ENCODE results near the gene IZUMO4.

The IZUMO4 gene

GRCh38 chr19:2047449-2048103 lies 49.1 kb upstream of the IZUMO4 start:
- TF ChIP-seq ZFP3 (CRISPR knock-in tag; IDR thresholded peaks at IDR 0.05), result peak; percentile 20; the same call in 1 of the 2 replicates
- TF ChIP-seq CREB5 (CRISPR knock-in tag; IDR thresholded peaks at IDR 0.05; ENCODE audit: low read depth), result no peak
- ATAC-seq, result no peak

- ATAC-seq, result no peak
- TF ChIP-seq CSDC2 (CRISPR knock-in tag; IDR thresholded peaks at IDR 0.05) (no peak), TCF4 (CRISPR knock-in tag; IDR thresholded peaks at IDR 0.05; ENCODE audit: borderline replicate concordance) (no peak), CREB5 (CRISPR knock-in tag; IDR thresholded peaks at IDR 0.05; ENCODE audit: low read depth) (no peak), ZNF70 (CRISPR knock-in tag; IDR thresholded peaks at IDR 0.05) (no peak), ISL1 (CRISPR knock-in tag; IDR thresholded peaks at IDR 0.05) (no peak), TOX (CRISPR knock-in tag; IDR thresholded peaks at IDR 0.05; ENCODE audit: borderline replicate concordance) (no peak), ZNF565 (CRISPR knock-in tag; conservative IDR thresholded peaks at IDR 0.05; ENCODE audit: low read depth) (no peak), RARB (CRISPR knock-in tag; IDR thresholded peaks at IDR 0.05) (no peak), CSRNP3 (CRISPR knock-in tag; IDR thresholded peaks at IDR 0.05) (no peak), GLIS3 (CRISPR knock-in tag; IDR thresholded peaks at IDR 0.05) (no peak), PPARA (CRISPR knock-in tag; IDR thresholded peaks at IDR 0.05; ENCODE audit: borderline replicate concordance) (no peak), ZFP3 (CRISPR knock-in tag; IDR thresholded peaks at IDR 0.05) (no peak)
Measured at GRCh38 chr19:2048104-2048958, 48.4 kb upstream of the IZUMO4 start.

- ATAC-seq, result no peak; the same call in none of the 3 replicates
Measured at GRCh38 chr19:2048959-2049740, 47.6 kb upstream of the IZUMO4 start.

GRCh38 chr19:2049741-2050348 lies 46.9 kb upstream of the IZUMO4 start:
- no peak for TF ChIP-seq CREB5 (CRISPR knock-in tag; IDR thresholded peaks at IDR 0.05; ENCODE audit: low read depth)
- TF ChIP-seq TSHZ2 (CRISPR knock-in tag; IDR thresholded peaks at IDR 0.05), result no peak
- no peak for TF ChIP-seq ZNF565 (CRISPR knock-in tag; conservative IDR thresholded peaks at IDR 0.05; ENCODE audit: low read depth)
- TF ChIP-seq ESRRG (CRISPR knock-in tag; IDR thresholded peaks at IDR 0.05), result no peak
- TF ChIP-seq ZNF70 (CRISPR knock-in tag; IDR thresholded peaks at IDR 0.05), result no peak
- TF ChIP-seq ZC3H10 (CRISPR knock-in tag; IDR thresholded peaks at IDR 0.05), result no peak
- no peak for TF ChIP-seq RARB (CRISPR knock-in tag; IDR thresholded peaks at IDR 0.05)
- TF ChIP-seq ARNTL (CRISPR knock-in tag; IDR thresholded peaks at IDR 0.05; ENCODE audit: borderline replicate concordance, low read depth), result no peak
- no peak for TF ChIP-seq GLIS3 (CRISPR knock-in tag; IDR thresholded peaks at IDR 0.05)
- TF ChIP-seq TOX (CRISPR knock-in tag; IDR thresholded peaks at IDR 0.05; ENCODE audit: borderline replicate concordance), result no peak
- TF ChIP-seq OSR1 (CRISPR knock-in tag; IDR thresholded peaks at IDR 0.05), result no peak
- no peak for TF ChIP-seq ZFP30 (CRISPR knock-in tag; IDR thresholded peaks at IDR 0.05)
- peak; percentile 55 for ATAC-seq

More at GRCh38 chr19:2048959-2049740, 47.6 kb upstream of the IZUMO4 start:
- TF ChIP-seq CREB5 (CRISPR knock-in tag; IDR thresholded peaks at IDR 0.05; ENCODE audit: low read depth) (no peak), SNAI2 (CRISPR knock-in tag; IDR thresholded peaks at IDR 0.05) (no peak), GLIS3 (CRISPR knock-in tag; IDR thresholded peaks at IDR 0.05) (no peak), BACH2 (CRISPR knock-in tag; IDR thresholded peaks at IDR 0.05; ENCODE audit: borderline replicate concordance) (no peak), CSDC2 (CRISPR knock-in tag; IDR thresholded peaks at IDR 0.05) (no peak), RARB (CRISPR knock-in tag; IDR thresholded peaks at IDR 0.05) (no peak), ZC3H10 (CRISPR knock-in tag; IDR thresholded peaks at IDR 0.05) (no peak), ARNTL (CRISPR knock-in tag; IDR thresholded peaks at IDR 0.05; ENCODE audit: borderline replicate concordance, low read depth) (no peak), ZNF565 (CRISPR knock-in tag; conservative IDR thresholded peaks at IDR 0.05; ENCODE audit: low read depth) (no peak), ISL1 (CRISPR knock-in tag; IDR thresholded peaks at IDR 0.05) (no peak)

Measured in SK-N-SH treated with all-trans-retinoic acid at 6 μM for 48 hours (cell line).